ENCODE results near the gene EYS. TPM values are rescaled to one million over a fixed set of nuclear protein-coding genes. Genes with fewer than 3 reads are reported as not detected.
A peak's percentile ranks its signal among the peaks of the same experiment; 100 is the strongest.

The EYS gene
- total RNA-seq, 1 donor from 2014 or later: 0.31 TPM

- ATAC-seq (peak; percentile 90), DNase-seq (ENCODE audit: low spot score) (no peak)
- intact Hi-C loops (cut with DNase I): no loop called here
These were observed 1115.4 kb downstream of the EYS start for GRCh38 chr6:64591676-64592036.

GRCh38 chr6:64590965-64591675 lies 1115.9 kb downstream of the EYS start:
- DNase-seq (ENCODE audit: low spot score) (no peak), ATAC-seq (peak; percentile 57)
- intact Hi-C loops (cut with DNase I): no loop called here

- ATAC-seq (no peak), DNase-seq (ENCODE audit: low spot score) (no peak)
- intact Hi-C loops (cut with DNase I): no loop called here
These were observed 1117.1 kb downstream of the EYS start for GRCh38 chr6:64589961-64590360.

GRCh38 chr6:64580346-64580745 lies 1126.7 kb downstream of the EYS start:
- intact Hi-C loops (cut with DNase I): no loop called here
- ATAC-seq (no peak), DNase-seq (ENCODE audit: low spot score) (no peak)

GRCh38 chr6:64553249-64553786 lies 1153.7 kb downstream of the EYS start:
- intact Hi-C loops (cut with DNase I): no loop called here
- ATAC-seq: no peak
- DNase-seq (ENCODE audit: low spot score): no peak

- no peak for ATAC-seq
- intact Hi-C loops (cut with DNase I): no loop called here
- no peak for DNase-seq (ENCODE audit: low spot score)
These were observed 1159.3 kb downstream of the EYS start for GRCh38 chr6:64547594-64548268.

GRCh38 chr6:64539917-64540316 lies 1167.1 kb downstream of the EYS start:
- ATAC-seq (no peak), DNase-seq (ENCODE audit: low spot score) (no peak)
- intact Hi-C loops (cut with DNase I): no loop called here

- intact Hi-C loops (cut with DNase I): no loop called here
- DNase-seq (ENCODE audit: low spot score) (no peak), ATAC-seq (no peak)
These were observed 1168.3 kb downstream of the EYS start for GRCh38 chr6:64538722-64539121.

GRCh38 chr6:64527899-64528298 lies 1179.1 kb downstream of the EYS start:
- intact Hi-C loops (cut with DNase I): no loop called here
- ATAC-seq (no peak), DNase-seq (ENCODE audit: low spot score) (no peak)

GRCh38 chr6:64522859-64523258 lies 1184.2 kb downstream of the EYS start:
- DNase-seq (ENCODE audit: low spot score) (no peak), ATAC-seq (no peak)
- intact Hi-C loops (cut with DNase I): no loop called here

GRCh38 chr6:64520050-64520449 lies 1187.0 kb downstream of the EYS start:
- ATAC-seq: peak; percentile 84

GRCh38 chr6:64516393-64516792 lies 1190.6 kb downstream of the EYS start:
- DNase-seq (ENCODE audit: low spot score): no peak
- ATAC-seq: no peak
- intact Hi-C loops (cut with DNase I): no loop called here

More at GRCh38 chr6:64520050-64520449, 1187.0 kb downstream of the EYS start:
- intact Hi-C loops (cut with DNase I): no loop called here
- no peak for DNase-seq (ENCODE audit: low spot score)

- DNase-seq (ENCODE audit: low spot score): no peak
- ATAC-seq: no peak
- intact Hi-C loops (cut with DNase I): no loop called here
These were observed 1199.4 kb downstream of the EYS start for GRCh38 chr6:64507661-64508060.

GRCh38 chr6:64505312-64505711 lies 1201.7 kb downstream of the EYS start:
- DNase-seq (ENCODE audit: low spot score): no peak
- intact Hi-C loops (cut with DNase I): no loop called here
- ATAC-seq: no peak

GRCh38 chr6:64504503-64504902 lies 1202.5 kb downstream of the EYS start:
- DNase-seq (ENCODE audit: low spot score) (no peak), ATAC-seq (peak; percentile 39)
- intact Hi-C loops (cut with DNase I): no loop called here

GRCh38 chr6:64502801-64503200 lies 1204.2 kb downstream of the EYS start:
- DNase-seq (ENCODE audit: low spot score) (no peak), ATAC-seq (no peak)

GRCh38 chr6:64497634-64498033 lies 1209.4 kb downstream of the EYS start:
- ATAC-seq (no peak), DNase-seq (ENCODE audit: low spot score) (no peak)
- intact Hi-C loops (cut with DNase I): no loop called here

More at GRCh38 chr6:64502801-64503200, 1204.2 kb downstream of the EYS start:
- intact Hi-C loops (cut with DNase I): no loop called here

- no peak for DNase-seq (ENCODE audit: low spot score)
- intact Hi-C loops (cut with DNase I): no loop called here
- ATAC-seq: no peak
These were observed 1217.3 kb downstream of the EYS start for GRCh38 chr6:64489763-64490162.

- intact Hi-C loops (cut with DNase I): no loop called here
- ATAC-seq (no peak), DNase-seq (ENCODE audit: low spot score) (no peak)
These were observed 1220.3 kb downstream of the EYS start for GRCh38 chr6:64486578-64487351.

Measured in sciatic nerve (tissue), 2 donors.